HG02840 (cell line): ENCODE results near the gene ATP6V1C2.

Source experiments
- ATAC-seq: cut with Tn5 transposase; IDR thresholded peaks from one replicate; pipeline ENCODE4 v1.9.1; 2021; ENCODE audit warnings: mild to moderate bottlenecking, moderate library complexity, moderate number of reproducible peaks; ENCODE audit not compliant: unreplicated experiment, low FRiP score

Gene ATP6V1C2

GRCh38 chr2:10732924-10733565 is 11.6 kb downstream of the ATP6V1C2 start:
- ATAC-seq: no peak

DNA sequence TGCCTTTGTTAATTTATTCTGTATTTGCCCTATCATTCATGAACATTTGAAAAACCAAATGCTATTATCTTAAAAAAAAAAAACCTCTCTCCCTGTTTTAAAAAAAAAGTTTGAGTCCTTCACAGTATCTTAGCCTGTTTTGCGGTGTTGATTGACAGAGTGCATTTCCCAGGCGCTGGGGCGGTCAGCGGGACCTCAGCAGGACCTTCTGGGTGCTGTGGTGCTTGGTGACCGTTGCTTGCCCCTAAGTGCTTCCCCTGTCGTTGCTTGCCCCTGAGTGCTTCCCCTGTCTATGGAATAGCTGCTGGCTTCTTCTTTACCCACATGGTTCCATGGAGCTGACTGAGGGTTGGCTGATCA is 12.1 kb downstream of the ATP6V1C2 start:
- no peak for ATAC-seq

DNA sequence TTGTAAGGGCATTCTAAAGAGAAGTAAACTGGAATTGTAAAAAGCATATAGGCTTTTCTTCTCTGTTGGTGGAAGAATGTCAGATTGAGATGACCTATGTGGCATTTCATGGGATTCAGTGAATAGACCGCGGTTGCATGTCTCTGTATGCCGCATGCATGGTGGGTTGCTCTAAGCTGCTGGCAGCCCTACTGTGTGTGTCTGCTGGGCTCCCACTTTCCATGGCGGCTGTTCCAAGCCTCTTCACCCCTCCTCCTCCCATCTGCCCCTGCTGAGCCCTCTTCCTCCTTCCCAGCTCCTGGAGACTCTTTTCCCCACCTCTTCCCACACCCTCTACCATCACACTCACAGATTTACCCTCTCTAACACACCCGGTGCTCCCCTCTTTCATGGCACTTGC is 12.6 kb downstream of the ATP6V1C2 start:
- no peak for ATAC-seq

- no peak for ATAC-seq
Measured at GRCh38 chr2:10738192-10738591, 16.8 kb downstream of the ATP6V1C2 start.

DNA sequence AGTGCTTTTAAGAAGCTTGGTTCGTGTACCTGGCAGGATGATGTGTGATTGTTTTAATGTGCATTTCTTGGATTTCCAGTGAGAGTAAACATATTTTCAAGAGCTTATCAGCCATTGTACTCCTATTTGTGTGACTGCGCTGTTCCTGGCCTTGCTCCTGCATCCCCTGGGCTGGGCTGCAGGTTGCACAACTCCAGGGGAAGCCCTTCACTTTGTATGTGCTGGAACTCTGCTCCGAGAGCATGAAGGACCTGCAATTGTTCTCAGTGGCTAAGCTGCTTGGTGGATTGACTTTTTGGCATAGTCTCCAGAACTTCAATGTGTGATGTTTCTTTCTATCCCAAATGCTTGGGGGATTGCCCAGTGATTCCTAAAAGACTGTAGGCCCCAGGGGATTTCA is 18.8 kb downstream of the ATP6V1C2 start:
- ATAC-seq: no peak

DNA sequence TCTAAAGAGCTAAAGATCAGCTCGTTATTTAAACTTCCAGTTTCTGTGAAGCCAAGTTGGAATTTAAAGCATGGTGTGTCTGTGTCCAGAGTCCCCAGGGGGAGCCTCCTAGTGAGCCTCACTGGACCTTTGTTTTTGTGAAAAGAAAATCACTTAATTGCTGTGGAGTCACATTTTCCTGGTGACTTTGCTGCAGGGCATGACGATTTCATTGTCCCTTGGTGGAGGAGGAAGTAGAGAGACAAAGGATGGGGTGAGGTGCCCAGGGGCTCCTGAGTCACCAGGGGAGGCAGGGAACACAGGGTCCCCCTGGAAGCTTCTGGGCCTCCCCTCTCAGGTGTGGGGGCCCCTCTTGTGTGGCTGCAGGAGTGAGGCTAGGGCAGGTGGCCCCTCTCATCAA is 19.7 kb downstream of the ATP6V1C2 start:
- ATAC-seq: no peak

- ATAC-seq: no peak
Measured at GRCh38 chr2:10742666-10743065, 21.2 kb downstream of the ATP6V1C2 start.

- ATAC-seq: no peak
Measured at GRCh38 chr2:10750610-10751009, 29.2 kb downstream of the ATP6V1C2 start.

DNA sequence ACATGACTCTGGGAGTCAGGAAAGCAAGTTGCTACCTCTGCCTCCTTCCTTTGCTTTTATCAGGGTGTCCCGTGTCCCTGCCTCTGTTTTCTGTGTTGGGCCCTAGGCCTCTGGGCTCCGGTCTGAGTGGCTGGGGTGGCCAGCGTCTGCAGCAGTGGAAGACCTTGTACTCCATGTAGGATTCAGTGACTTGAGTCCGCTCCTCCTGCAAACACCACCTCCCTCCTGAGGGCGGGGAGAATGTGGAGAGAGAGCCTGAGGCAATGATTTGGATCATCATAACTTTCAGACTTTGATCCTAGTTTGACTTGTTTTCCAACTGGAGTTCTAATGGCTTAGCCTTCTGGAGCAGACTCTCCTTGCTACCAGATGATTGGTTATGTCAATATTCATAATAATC is 30.8 kb downstream of the ATP6V1C2 start:
- no peak for ATAC-seq

DNA sequence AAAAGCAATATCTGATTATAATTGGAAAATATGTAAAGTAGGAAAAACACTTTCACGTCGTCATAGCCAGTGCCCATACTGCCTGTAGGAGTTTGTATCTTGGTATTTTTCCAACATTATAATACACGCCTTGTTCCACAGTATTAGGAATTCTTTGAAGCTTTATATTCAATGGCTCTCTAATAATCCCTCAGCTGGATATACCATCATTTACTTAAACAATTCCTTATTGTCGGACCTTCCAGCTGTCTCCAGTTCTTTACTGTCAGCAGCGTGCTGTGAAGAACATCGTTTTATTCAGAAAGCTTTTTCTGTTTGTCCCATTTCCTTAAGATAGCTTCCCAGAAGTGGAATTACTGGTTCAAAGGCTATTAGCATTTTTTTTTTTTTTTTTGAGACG is 31.7 kb downstream of the ATP6V1C2 start:
- ATAC-seq: no peak

GRCh38 chr2:10753876-10754275 is 32.4 kb downstream of the ATP6V1C2 start:
- no peak for ATAC-seq

- no peak for ATAC-seq
Measured at GRCh38 chr2:10755621-10756020, 34.2 kb downstream of the ATP6V1C2 start.

DNA sequence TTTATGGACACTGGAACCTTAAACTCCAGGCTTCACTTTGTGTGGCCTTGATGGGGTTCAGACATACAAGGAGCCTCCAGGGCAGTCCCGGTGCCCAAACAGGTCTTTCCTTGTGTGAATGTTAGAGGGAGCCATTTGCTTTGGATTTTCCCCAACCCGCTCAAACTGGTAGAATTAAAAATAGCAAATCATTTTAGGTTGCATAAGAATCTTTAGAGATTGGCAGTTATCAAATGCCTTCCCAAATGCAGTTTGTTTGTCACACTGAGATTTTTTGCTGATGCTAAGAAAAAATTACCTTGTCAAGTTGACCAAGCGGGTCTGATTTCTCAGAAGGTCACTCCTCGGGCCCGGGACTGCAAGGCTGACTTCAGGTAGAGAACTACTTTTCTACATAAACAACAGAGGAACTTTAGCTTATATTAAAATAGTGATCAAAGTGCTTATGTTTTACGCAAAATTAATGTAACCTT is 36.4 kb downstream of the ATP6V1C2 start:
- no peak for ATAC-seq

- no peak for ATAC-seq
Measured at GRCh38 chr2:10759151-10759714, 37.8 kb downstream of the ATP6V1C2 start.

DNA sequence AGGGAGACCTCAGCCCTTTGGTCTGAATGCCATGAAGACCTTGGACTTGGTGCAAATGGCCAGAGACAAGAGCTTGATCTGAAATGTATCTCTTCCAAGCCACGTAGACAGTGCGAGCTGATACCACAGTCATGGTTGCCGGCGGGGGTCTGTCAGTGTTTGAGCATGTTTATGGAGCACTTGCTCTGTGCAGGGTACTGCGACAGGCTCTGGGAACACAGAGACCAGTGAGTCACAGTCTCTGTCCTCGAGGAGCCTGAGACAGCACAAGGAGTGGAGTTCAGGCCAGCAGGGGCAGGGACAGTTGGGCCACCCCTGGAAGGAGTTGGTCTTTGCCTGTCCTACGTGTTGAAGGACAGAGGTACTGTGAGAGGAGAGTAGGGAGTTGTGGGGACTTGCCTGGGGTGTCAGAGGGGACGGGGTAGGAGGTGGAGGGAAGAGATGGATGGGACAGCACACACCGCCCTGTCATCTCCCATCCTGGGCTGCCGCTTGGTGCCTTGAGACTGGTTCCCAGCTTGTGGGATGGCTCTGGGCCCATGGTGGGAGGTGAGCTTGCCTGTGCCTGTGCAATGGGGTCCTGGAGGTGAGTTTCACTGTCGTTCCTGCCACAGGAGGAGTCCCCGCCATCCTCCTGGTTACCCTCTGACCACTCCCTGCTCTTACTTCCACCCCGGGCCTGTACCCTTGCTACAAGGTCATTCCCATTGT is 39.5 kb downstream of the ATP6V1C2 start:
- ATAC-seq: no peak

DNA sequence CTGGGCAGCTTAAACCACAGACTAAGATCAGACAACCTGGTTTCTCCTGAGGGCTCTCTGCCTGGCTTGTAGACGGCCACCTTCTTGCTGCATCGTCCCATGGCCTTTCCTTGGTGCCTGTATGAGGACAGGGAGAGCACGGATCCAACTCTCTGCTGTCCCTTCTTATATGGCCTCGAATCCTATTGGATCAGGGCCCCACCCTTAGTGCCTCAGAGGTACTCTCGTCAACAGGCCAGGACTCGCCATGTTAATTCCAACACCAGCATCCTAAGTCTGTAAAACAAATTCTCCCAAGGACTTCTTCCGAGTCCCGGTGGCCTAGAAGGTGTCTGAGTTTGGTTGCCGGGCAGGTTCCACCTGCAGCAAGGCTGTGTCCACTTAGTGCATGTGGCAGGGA is 40.2 kb downstream of the ATP6V1C2 start:
- no peak for ATAC-seq

GRCh38 chr2:10762651-10763460 is 41.4 kb downstream of the ATP6V1C2 start:
- ATAC-seq: no peak

DNA sequence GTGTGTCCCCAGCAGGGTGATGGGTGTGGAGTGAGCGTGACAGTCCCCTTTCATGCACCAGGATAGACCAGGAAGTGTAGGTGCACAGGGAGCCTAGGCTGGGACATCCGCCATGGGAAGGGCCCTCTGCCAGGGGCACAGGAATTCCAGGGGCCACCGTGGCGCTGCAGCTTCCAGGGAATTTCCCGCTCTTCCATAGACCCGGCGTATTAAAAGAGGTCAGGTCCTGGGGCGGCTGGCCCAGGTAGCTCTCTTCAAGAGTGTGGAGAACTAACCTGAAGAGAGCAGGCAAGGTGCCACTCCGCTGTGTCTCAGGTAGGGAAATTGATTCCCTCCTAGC is 42.0 kb downstream of the ATP6V1C2 start:
- no peak for ATAC-seq

DNA sequence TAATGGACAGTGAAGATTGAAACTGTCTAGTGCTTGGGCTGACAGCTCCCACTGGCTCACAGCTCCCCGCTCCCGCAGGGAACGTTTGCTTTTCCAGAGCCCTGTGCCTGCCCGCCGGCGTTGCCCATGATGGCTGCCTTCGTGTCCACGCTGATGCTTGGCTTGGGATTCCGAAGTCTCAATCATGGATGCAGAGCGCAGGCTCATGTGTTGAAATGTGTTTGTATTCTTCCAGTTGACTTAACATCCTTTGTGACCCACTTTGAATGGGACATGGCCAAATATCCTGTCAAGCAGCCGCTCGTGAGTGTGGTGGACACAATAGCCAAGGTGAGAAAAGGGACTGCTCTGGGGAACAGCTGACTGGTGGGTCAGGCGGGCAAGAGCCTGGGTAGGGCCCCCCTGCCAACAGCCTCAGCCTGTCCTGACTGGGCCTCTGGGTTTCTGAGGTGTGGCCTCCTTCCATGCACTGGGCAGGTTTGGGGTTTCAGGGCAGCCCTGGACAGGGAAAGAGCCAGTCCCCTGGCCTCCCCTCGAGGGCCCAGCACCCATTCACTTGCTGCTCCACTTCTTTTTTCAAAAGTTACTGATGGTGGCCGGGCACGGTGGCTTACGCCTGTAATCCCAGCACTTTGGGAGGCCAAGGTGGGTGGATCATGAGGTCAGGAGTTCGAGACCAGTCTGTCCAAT is 42.8 kb downstream of the ATP6V1C2 start:
- ATAC-seq: no peak

GRCh38 chr2:10764896-10765295 is 43.5 kb downstream of the ATP6V1C2 start:
- ATAC-seq: no peak

DNA sequence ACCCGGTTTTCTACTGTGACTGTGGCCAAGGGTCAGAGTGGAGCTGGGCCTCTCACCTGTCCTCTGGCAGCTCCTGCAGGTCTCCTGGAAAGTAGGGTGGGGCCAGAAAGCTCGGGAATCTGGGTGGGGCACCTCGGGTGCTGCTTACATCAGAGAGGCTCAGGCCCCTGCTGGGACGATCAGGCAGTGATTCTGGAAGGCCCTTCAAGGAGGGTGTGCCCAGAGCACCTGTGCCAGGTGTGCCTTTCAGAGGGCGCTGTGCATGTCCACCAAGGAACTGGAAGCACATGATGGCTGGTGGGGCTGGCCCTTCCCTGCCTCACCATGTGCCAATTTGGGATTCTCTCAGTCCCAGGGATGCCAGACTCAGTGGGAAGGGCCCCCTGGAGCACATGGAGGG is 44.0 kb downstream of the ATP6V1C2 start:
- no peak for ATAC-seq
